PC-3 (cell line): ENCODE measurements around the gene KMT5B. TPM values are rescaled to one million over a fixed set of nuclear protein-coding genes. Genes with fewer than 3 reads are reported as not detected.

Source experiments
- ATAC-seq: fragments of 200-7000 bp; cut with Tn5 transposase; 2 replicates; pipeline ENCODE4 v1.9.1; 2020; ENCODE audit warnings: mild to moderate bottlenecking, moderate library complexity
- Bru-seq: library from RNA; stranded (reverse); fragments of 400-500 nt; gene quantifications from one replicate; lab custom pipeline; 2021; lab: Mats Ljungman, UMichigan
- BruChase-seq, 2 experiments: library from RNA; stranded (reverse); fragments of 400-500 nt; gene quantifications; one replicate each; lab custom pipeline; 2021; lab: Mats Ljungman, UMichigan
- BruUV-seq: library from RNA; stranded (reverse); fragments of 400-500 nt; replicated peaks from 2 replicates; lab custom pipeline; 2021; lab: Mats Ljungman, UMichigan
- CTCF ChIA-PET: fragments of 300-600 bp; sonication (Branson Sonifier 250); formaldehyde crosslinking; loops from one replicate; lab custom pipeline; 2022; ENCODE audit warnings: antibody characterized with exemption; lab: Charles Lee
- POLR2A ChIA-PET: fragments of 300-600 bp; sonication (Branson Sonifier 250); formaldehyde crosslinking; loops from one replicate; lab custom pipeline; 2022; ENCODE audit warnings: antibody characterized with exemption; ENCODE audit not compliant: unreplicated experiment; lab: Charles Lee
- DNase-seq: peaks from one replicate; pipeline ENCODE4 v3.0.0-alpha.2; 2015
- H2AFZ ChIP-seq: fragments of 300-600 bp; sonication (generic); 2 replicates; pipeline ENCODE4 v1.6.0; 2016; ENCODE audit warnings: antibody characterized with exemption, low read length
- H3F3A ChIP-seq: fragments of 300-600 bp; sonication (generic); one replicate; pipeline ENCODE4 v1.6.0; 2017; ENCODE audit warnings: antibody characterized with exemption, low read length, control low read depth, mild to moderate bottlenecking; ENCODE audit not compliant: unreplicated experiment
- H3K27ac ChIP-seq: fragments of 300-600 bp; sonication (generic); 2 replicates; pipeline ENCODE4 v1.5.1; 2016; ENCODE audit warnings: mild to moderate bottlenecking, low read length
- H3K27me3 ChIP-seq: fragments of 300-600 bp; sonication (generic); 2 replicates; pipeline ENCODE4 v1.6.1; 2016; ENCODE audit warnings: low read length, mixed read lengths
- H3K36me3 ChIP-seq: fragments of 300-600 bp; sonication (generic); 2 replicates; pipeline ENCODE4 v1.6.1; 2016; ENCODE audit warnings: low read depth, mixed run types, low read length, mixed read lengths
- H3K4me1 ChIP-seq: fragments of 300-600 bp; sonication (generic); 2 replicates; pipeline ENCODE4 v1.5.1; 2016; ENCODE audit warnings: low read length; ENCODE audit not compliant: insufficient read depth
- H3K4me2 ChIP-seq: fragments of 300-600 bp; sonication (generic); 2 replicates; pipeline ENCODE4 v1.6.0; 2016; ENCODE audit warnings: low read length
- H3K4me3 ChIP-seq: fragments of 300-600 bp; sonication (generic); 2 replicates; pipeline ENCODE4 v1.5.1; 2016; ENCODE audit warnings: mild to moderate bottlenecking, low read length, mixed read lengths
- H3K79me2 ChIP-seq: fragments of 300-600 bp; sonication (generic); 2 replicates; pipeline ENCODE4 v1.6.1; 2017; ENCODE audit warnings: low read length, mixed read lengths
- H3K9ac ChIP-seq: fragments of 300-600 bp; sonication (generic); 2 replicates; pipeline ENCODE4 v1.6.0; 2016; ENCODE audit warnings: mild to moderate bottlenecking, low read length
- H3K9me2 ChIP-seq: fragments of 300-600 bp; sonication (generic); replicated peaks from 2 replicates; pipeline ENCODE4 v1.6.1; 2016; ENCODE audit warnings: mixed run types, low read length, mixed read lengths
- H3K9me3 ChIP-seq: fragments of 300-600 bp; sonication (generic); 2 replicates; pipeline ENCODE4 v1.6.1; 2016; ENCODE audit warnings: low read length, mixed read lengths
- H4K20me1 ChIP-seq: fragments of 300-600 bp; sonication (generic); 2 replicates; pipeline ENCODE4 v1.6.1; 2016; ENCODE audit warnings: low read length, mixed read lengths
- EZH2 ChIP-seq: fragments of 300-600 bp; sonication (generic); IDR thresholded peaks from one replicate; pipeline ENCODE4 v1.6.1; 2017; ENCODE audit warnings: antibody characterized with exemption, mild to moderate bottlenecking, low read length; ENCODE audit not compliant: unreplicated experiment
- EZH2phosphoT487 ChIP-seq: fragments of 300-600 bp; sonication (generic); IDR thresholded peaks from 2 replicates; pipeline ENCODE4 v1.6.1; 2018; ENCODE audit warnings: mild to moderate bottlenecking, antibody characterized with exemption, low read length, borderline replicate concordance
- intact Hi-C: fragments of 100-400 bp; cut with micrococcal nuclease; formaldehyde crosslinking; loops from 2 replicates; pipeline ENCODE4 v1.9.0; 2023
- long read RNA-seq: library from polyadenylated mRNA; unstranded; transcript quantifications from one replicate; pipeline ENCODE4 v2.0.0, GENCODE V29; 2021; ENCODE audit not compliant: unreplicated experiment
- total RNA-seq: library from RNA; depleted of rRNA; stranded (reverse); fragments of >200 nt; gene quantifications from 2 replicates; pipeline ENCODE4 v1.2.3, GENCODE V29; 2014; rRNA removed
- TF ChIP-seq, protein P1 (sequence below): fragments of 300-600 bp; sonication (generic); conservative IDR thresholded peaks from 2 replicates; pipeline ENCODE4 v1.5.1; 2017; ENCODE audit warnings: antibody characterized with exemption, low read depth, mild to moderate bottlenecking, low read length

Gene KMT5B
- total RNA-seq (17.5 and 19.0 TPM in 2 replicates), Bru-seq, nascent RNA (percentile 88 among the genes with signal in this experiment), BruChase-seq, experiment 1, labeled RNA remaining after a 6-hour chase (percentile 82 among the genes with signal in this experiment), BruChase-seq, experiment 2, labeled RNA remaining after a 2-hour chase (percentile 89 among the genes with signal in this experiment)
- long read RNA-seq, transcript KMT5B-212 (2 exons, 638 nt): major isoform, 5 of 202 reads
- long read RNA-seq, partial matches to known transcripts: 105 of 202 reads
- long read RNA-seq, other reads (novel, unspliced or antisense): 92 of 202 reads

DNA sequence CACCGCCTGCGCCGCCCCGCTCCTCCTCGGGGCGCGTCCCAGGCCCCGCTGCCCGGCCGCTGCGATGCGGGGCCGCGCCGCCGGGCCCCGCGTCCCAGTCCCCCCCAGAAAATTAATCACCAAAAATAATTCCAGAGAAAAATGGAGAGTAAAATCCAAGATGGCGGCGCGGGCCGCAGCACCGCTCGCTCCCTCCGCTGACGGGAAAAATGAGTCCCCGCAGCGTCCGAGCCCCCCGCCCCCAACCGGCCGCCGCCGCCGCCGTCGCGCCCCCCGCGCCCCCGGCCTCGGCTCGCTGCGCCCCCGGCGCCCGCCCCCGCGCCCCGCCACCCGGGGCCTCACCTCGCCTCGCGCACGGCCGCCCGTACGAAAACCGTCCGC is at the start of gene KMT5B:
Gene KMT5B, minus strand, starts transcription at position 162 of the 381 bp plus-strand sequence. CDS start 23,220 bp downstream, outside the sequence.
- intact Hi-C loops: loop anchor here (10.0 kb wide), 1 partner anchor 198 kb away; the partner anchor contains the start of gene ALDH3B1
- Histone ChIP-seq H3K27ac (peak within 1 kb of the TSS; percentile 79), H3K4me2 (peak within 1 kb of the TSS; percentile 88), H3K9me2 (no peaks in the 10 kb centered on the region), H3K27me3 (no peaks in the 10 kb centered on the region), H3K4me3 (peak within 1 kb of the TSS; percentile 83), H3F3A (no peaks in the 10 kb centered on the region), H3K4me1 (peaks cover 16% of the 10 kb centered on the region), H3K9ac (peak within 1 kb of the TSS; percentile 86), H4K20me1 (peaks cover 38% of the 10 kb centered on the region), H3K9me3 (no peaks in the 10 kb centered on the region), H2AFZ (peak within 1 kb of the TSS; percentile 95), H3K79me2 (peaks cover 43% of the 10 kb centered on the region), H3K36me3 (no peaks in the 10 kb centered on the region)
- no peak for TF ChIP-seq EZH2phosphoT487
- TF ChIP-seq, protein P1, sequence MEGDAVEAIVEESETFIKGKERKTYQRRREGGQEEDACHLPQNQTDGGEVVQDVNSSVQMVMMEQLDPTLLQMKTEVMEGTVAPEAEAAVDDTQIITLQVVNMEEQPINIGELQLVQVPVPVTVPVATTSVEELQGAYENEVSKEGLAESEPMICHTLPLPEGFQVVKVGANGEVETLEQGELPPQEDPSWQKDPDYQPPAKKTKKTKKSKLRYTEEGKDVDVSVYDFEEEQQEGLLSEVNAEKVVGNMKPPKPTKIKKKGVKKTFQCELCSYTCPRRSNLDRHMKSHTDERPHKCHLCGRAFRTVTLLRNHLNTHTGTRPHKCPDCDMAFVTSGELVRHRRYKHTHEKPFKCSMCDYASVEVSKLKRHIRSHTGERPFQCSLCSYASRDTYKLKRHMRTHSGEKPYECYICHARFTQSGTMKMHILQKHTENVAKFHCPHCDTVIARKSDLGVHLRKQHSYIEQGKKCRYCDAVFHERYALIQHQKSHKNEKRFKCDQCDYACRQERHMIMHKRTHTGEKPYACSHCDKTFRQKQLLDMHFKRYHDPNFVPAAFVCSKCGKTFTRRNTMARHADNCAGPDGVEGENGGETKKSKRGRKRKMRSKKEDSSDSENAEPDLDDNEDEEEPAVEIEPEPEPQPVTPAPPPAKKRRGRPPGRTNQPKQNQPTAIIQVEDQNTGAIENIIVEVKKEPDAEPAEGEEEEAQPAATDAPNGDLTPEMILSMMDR: no peak
- no peak for TF ChIP-seq EZH2
- POLR2A ChIA-PET: no interaction called here
- no TSS peak for BruUV-seq
- DNase-seq (peak; percentile 45), ATAC-seq (no peak)
- CTCF ChIA-PET: no interaction called here

DNA sequence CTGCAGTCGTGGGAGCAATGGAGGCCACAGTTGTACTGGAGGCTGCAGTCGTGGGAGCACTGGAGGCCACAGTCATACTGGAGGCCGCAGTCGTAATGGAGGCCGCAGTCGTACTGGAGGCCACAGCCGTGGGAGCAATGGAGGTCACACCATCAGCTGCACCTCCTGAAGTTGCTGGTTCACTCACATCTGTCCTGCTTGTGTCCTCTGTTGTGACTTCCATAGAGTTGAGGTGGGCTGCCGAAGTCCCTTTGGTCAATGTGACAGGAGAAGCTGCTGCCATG is 49.4 kb upstream of the KMT5B start:
- Histone ChIP-seq H3K27ac (no peak overlapping the region), H3K36me3 (peaks cover 34% of the 10 kb centered on the region), H3K9ac (no peak overlapping the region), H4K20me1 (no peaks in the 10 kb centered on the region), H3F3A (no peaks in the 10 kb centered on the region), H3K9me3 (no peaks in the 10 kb centered on the region), H3K4me2 (no peak overlapping the region), H3K9me2 (no peaks in the 10 kb centered on the region), H3K4me1 (peaks cover 4% of the 10 kb centered on the region; the same call in 1 of the 2 replicates), H3K27me3 (no peaks in the 10 kb centered on the region), H3K79me2 (no peaks in the 10 kb centered on the region), H3K4me3 (no peak overlapping the region), H2AFZ (no peak overlapping the region)
- ATAC-seq (no peak), DNase-seq (no peak)
- ChIA-PET POLR2A (no interaction called here), CTCF (no interaction called here)
- TF ChIP-seq EZH2phosphoT487 (no peak), EZH2 (no peak)
- TF ChIP-seq, protein P1: no peak
- no TSS peak for BruUV-seq
- intact Hi-C loops: no loop called here
